HG02943 (cell line): Measurements from ENCODE around the gene SMAD3.

Source experiments
- ATAC-seq: cut with Tn5 transposase; IDR thresholded peaks from one replicate; pipeline ENCODE4 v1.9.1; 2021; ENCODE audit warnings: mild to moderate bottlenecking, low read depth, moderate library complexity; ENCODE audit not compliant: unreplicated experiment

The SMAD3 gene

DNA sequence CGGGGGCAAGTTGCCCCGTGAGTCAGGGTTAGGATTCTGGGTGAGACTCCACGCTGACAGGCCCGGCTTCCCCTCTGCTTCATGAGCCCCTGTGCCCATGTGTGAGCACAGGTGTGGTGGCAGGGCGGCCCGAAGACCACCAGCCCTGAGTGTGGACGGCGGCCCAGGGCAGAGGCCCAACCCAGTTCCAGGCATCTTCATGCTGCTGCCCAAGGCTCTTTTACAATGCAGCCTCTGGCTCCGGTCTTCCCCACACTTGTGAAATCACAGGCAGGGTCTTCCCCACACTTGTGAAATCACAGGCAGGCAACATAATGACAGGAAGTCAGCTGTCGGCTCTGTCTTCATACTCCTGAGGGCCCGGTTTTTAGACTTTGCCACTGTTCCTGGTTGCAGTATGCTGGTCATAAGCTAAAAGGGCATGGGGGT lies 110.3 kb downstream of the SMAD3 start:
- ATAC-seq, result no peak

DNA sequence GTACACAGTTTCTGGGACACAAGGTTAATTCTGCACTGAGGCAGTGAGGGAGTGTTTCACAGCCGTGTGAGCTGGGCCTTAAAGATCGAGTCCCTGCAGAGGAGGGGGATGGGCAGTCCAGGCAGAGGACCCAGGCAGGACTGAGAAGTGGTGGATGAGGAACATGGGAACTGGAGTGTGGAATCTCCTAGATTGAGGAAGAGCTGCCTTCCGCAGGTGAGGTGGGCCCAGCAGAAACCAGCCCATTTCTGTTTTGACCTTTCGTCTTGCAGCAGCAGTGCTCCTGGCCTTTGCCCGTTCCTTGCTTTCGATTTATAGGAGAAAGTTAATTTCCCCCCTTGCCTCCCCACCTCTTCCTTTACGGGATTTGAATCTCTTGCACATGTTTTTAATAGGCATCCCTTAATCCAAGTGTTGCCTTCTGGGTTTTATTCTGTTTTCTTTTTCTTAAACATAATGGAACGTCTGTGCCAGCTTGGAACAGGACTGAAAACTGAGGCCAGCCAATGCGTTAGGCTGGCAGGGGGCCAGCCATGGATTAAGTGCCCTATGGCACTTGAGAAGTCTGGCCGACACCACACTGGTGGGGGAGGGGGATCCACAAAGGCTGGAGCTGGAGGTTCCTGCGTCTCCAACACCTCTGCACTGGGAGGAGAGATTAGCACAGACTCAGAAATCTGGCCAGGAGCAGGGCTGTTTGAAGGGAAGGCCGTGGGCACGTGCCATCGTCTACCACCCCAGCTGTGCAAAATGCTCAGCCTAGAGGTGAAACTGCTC lies 111.0 kb downstream of the SMAD3 start:
- no peak for ATAC-seq

DNA sequence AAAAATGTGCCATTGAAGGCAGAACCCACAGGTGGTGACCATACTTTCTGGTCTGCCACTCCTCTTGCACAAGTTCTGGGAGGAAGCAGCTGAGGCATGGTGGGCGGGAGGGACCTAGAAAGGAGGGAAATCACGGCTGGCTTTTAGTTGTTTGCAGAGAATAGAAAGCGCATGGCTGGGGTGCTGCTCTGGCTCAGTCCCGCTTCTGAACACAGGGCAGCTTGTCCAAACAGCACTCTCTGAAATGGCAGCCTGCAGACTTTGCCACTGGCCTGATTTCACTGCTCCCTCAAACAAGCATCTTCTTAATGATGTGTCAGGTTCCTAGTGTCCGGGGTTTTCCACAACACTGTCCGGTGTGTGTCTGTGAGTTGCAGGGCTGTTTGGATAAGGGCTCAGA lies 112.3 kb downstream of the SMAD3 start:
- ATAC-seq, result no peak

DNA sequence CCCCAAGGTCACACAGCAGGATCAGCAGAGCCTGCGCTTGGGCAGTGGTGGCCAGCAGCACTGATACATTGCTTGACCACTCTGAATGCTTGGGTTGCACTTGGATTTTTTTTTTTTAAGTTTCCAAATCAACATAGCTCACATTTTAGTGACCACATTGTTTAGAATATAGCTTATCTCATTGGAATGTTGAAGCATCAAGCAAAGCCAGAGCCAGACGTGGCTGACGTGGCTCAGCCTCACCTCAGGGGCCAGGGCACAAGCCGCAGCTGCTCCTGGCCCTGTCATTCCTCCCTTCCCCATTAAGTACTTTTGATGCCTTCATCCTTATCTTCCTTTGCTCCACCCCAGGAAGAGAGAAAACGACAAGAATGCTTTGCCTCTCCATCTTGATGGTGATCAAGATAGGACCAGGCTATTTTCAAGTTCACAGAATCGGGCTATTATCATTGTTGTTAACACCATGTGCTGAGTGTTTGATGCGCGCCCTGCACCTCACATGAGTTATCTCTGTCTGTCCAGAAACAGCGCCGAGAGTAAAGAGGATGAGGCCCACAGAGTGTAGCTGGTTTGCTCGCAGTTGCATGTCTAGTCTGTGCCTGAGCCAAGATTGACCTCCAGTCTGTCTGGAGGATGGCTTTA lies 113.3 kb downstream of the SMAD3 start:
- ATAC-seq, result no peak

DNA sequence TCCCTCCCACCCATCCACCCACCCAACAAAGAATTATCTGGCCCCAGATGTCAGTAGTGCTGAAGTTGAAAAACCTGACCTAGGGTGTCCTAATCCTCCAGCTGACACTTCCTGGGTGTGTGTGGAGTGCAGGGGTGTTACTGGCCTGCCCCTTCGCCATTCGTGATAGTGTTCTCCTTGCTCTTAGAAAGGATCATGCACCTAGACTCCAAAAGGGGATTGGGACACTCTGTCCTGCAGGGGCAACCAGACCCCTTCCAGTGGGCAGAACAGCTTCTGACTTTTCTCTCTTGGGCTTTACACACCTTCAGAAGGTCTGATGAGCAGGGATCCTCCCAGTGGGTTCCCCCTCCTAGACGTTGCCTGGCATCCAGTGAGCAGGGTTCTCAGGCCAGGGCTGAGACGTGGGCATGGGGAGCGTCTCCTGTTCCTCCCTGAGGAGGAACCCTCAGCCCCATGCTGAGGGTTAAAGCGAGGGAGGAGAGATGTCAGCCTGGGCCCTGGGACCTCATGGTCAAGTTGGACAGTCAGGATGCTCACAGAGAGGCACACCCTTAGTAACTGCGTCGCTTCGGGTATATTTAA lies 114.1 kb downstream of the SMAD3 start:
- ATAC-seq, result no peak

DNA sequence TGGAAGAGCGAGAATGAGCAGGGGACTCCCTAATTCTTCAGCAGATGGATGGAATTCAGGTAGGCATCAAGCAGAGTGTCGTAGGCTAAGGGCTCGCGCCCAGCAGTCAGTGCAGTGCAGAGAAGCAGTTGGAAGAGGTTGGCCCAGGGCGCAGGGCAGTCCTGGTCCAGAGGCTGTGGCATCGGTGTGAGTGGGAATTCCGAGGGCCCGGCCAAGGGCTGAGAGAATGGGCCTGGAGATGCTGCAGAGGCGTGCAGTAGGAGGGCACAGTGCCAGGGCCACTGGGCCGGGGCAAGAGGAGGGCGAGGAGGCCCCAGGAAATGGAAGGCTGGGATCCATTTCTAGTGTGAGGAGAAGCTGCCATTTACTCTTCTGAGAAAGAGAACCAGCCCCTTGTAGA lies 114.6 kb downstream of the SMAD3 start:
- ATAC-seq, result no peak

DNA sequence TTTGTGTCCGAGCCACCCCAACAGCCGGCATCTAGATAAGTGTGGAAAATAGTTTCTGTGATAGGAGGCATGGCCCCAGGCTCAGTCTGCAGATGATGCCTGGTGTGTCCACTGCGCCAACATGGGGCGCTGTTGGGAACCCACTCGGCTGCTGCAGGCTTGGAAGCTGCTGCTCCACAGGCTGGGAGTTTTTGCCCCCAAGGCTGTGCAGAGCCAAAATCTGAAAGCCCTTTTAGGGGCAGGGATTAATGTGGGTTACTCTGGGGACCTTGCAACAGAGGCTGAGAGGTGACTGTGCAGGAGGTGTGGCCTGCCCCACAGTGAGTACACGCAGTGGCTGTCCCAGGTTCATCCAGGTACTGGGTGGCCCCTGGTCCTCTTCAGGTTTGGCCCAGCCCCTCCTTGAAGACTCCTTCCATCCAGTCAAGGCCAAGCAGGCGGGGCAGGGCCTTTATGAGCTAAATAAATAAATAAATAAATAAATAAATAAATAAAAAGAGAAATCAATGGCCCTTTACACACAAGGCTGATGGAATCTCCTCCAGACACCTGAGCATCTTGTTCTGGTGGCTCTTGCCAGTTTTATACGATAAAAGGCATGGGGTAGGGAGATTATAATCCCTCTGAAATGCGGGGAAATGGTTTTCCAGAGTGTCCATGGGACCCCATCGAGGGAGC lies 115.3 kb downstream of the SMAD3 start:
- ATAC-seq, result no peak

DNA sequence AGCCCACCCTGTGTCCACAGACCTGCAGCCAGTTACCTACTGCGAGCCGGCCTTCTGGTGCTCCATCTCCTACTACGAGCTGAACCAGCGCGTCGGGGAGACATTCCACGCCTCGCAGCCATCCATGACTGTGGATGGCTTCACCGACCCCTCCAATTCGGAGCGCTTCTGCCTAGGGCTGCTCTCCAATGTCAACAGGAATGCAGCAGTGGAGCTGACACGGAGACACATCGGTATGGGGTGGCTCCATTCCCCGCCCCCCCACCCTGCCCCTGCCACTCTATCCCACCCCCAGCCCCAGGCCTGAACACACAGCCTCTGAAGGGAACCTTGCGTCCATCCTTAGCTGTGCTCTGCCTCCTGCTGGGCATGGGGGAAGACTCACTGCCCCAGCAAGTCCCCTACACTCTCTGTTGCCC lies 115.8 kb downstream of the SMAD3 start:
- ATAC-seq, result no peak

DNA sequence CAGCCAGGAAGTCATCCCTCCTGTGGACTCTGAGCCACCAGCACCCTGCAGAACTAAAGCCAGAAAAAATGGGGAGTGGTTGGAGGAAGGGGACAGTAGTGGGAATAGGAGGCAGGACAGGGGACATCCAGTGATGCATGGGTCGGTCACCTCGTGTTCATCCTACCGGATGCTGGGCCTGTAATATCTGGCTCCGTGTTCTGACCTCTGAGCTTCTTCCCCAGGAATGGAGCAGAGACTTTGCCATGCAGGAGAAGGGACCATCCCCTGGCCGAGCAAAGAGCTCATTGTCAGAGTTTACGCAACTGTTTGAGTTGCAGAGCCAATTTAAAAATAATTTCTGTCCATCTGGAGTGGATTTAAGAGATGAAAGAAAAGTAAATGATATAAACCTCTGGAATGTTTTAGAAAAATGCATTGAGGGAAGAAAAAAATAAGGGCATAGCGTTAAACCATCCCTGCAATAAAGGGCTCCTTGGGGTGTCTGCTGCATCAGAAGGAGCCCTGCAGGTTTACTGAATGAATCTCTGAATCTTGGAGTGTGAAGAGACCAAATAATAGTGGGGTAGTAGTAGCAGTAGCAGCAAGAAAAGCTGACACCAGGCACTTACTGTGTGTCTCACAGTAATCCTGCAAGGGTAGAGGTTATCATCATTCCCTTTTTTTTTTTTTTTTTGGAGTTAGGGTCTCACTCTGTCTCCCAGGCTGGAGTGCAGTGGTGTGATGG lies 118.2 kb downstream of the SMAD3 start:
- no peak for ATAC-seq

DNA sequence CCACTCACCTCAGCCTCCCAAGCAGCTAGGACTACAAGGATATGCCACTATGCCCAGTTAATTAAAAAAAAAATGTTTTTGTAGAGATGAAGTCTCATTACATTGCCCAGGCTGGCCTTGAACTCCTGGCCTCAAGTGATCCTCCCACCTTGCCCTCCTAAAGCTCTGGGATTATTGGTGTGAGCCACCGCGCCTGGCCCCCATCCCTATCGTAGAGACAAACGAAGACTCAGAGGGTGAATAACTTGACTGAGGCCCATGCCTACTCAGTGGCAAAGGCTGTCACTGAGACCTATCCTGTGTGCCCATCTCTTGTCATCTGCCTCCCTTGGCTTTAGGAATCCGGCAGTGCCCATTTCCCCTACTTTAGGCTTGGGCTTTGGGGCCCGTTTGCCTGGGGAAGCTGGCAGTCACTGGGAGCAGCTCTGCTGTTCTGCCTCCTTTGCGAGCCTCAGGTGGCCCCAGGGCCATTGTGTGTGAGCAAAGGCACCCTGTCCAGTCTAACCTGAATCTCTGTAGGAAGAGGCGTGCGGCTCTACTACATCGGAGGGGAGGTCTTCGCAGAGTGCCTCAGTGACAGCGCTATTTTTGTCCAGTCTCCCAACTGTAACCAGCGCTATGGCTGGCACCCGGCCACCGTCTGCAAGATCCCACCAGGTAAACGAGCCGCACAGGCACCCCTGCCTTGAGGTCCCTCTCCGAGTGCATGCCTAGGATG lies 119.0 kb downstream of the SMAD3 start:
- no peak for ATAC-seq

DNA sequence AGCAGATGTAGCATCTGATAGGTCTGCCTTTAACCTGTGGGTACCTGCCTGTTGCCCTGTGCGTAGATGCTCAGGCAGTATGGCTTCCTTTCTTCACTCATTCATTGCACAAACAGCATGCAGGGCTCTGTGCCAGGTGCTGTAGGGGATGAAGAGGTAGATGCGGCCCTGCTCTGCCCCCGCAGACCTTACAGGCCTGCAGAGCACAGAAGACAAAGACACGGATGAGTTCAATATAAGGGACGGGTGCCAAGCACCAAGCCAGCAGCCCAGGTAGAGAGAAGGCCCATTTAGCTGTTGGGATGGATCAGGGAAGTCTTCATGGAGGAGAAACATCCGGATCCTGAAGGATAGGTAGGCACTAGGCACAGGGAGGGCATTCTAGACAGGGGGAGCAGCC lies 119.6 kb downstream of the SMAD3 start:
- no peak for ATAC-seq

DNA sequence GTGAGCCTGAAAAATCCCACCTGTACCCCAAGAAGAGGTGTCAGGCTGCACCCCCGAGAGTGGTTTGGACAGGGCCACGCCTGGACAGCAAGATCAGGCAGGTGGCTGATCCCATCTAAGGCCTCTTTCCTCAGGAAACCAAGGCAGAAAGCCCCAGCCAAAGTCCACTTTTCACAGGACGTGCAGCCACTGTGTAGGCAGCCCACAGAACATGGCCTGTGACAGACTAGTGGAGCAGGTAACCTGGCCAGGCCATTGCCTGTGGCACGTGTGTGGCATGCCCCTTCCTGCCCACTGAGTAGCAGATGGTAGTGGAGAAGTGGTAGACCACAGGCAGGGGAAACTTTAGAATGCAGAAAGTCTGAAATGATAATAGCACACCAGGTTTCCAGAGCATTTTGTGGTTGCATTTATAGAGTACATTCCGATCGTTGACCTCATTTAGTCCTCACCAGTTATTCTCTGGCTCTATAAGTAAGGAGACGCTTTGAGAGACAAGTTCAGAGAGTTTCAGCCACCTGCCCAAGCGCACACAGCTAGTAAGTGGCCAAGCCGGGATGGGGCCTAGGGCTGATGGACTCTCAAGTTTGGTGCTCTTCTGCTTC lies 120.3 kb downstream of the SMAD3 start:
- no peak for ATAC-seq

DNA sequence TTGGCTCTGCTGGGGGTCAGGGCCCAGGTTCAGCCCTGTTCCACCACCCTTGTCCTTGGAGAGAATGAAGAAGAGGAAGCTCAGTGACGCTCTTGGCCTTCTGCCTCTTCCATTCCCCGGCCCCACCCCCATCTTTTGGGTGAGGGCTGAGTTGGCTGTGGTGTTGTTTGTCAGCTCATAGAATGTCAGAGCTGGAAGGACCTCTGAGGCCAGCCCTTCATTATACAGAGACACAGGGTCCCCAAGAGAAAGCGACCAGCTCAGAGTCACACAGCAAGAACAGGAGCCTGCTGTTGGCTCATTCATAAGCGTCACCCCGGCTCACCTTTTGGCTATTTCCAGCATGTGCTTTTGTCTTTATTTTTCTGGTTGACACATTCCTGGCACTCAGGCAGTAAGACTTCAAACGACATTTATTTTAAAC lies 120.8 kb downstream of the SMAD3 start:
- no peak for ATAC-seq

DNA sequence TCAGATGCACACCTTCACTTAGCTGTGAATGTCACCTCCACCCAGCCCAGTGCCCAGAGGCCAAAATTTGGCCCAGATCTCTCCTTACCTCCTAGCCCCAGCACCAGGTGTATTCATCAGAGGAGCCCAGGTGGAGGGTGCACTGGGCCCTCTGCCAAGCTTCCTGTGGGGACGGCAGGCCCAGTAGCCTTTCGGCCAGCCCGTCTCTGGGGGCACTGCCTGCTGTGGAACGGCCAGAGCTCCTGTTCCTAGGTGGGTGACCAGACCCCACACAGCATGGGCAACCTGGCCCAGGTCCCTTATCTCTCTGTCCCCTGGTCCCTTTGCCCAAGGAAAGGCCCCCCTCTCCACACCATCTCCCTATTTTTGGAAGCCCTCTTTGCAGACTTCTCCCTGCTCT lies 121.3 kb downstream of the SMAD3 start:
- ATAC-seq, result no peak

DNA sequence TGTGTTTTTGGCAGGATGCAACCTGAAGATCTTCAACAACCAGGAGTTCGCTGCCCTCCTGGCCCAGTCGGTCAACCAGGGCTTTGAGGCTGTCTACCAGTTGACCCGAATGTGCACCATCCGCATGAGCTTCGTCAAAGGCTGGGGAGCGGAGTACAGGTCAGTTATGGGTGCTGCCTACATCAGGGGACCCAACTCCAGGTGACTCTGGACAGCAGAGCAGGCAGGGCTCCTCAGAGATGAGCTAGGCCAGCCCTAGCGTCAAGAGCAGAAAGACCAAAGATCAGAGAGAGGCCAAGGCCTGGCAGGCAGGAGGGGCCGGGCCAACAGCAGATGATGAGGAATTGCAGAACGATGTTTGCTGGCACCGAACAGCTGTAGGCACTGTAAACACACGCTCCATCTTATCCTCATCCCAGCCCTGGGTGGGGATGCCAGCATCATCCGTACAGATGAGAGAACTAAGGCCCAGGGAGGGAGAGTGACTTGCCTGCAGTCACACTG lies 122.0 kb downstream of the SMAD3 start:
- ATAC-seq, result no peak

DNA sequence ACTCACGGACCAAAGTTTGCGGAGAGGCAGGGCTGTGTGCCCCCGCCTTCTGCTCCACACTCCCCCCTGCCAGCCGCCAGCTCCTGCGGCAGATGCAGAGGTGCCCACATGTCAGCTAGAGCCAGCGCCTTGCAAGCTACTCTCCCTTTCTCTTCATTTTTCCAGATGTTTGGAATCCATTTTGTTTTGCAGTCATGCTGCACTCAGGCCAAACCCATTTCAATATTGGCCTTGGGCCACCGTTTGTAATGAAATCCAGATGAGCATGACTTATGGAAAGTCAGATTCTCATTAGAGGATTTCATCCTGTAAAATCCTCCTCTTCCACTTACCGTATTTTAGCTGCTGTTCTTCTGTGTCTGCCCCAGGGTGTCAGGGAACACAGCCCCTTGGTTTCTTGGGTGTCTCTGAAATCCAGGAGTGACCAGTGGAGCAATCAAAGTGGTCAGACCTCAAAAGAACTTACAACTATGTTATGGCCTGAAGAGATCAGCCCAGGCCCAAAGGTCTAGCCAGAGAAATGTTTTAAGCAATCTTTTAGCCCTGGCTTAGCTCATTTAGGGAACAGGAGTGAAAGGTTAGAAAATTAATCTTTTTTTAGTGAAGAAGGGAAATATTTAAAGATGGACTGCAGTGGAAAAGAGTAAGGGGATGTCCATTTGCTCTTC lies 123.3 kb downstream of the SMAD3 start:
- no peak for ATAC-seq

DNA sequence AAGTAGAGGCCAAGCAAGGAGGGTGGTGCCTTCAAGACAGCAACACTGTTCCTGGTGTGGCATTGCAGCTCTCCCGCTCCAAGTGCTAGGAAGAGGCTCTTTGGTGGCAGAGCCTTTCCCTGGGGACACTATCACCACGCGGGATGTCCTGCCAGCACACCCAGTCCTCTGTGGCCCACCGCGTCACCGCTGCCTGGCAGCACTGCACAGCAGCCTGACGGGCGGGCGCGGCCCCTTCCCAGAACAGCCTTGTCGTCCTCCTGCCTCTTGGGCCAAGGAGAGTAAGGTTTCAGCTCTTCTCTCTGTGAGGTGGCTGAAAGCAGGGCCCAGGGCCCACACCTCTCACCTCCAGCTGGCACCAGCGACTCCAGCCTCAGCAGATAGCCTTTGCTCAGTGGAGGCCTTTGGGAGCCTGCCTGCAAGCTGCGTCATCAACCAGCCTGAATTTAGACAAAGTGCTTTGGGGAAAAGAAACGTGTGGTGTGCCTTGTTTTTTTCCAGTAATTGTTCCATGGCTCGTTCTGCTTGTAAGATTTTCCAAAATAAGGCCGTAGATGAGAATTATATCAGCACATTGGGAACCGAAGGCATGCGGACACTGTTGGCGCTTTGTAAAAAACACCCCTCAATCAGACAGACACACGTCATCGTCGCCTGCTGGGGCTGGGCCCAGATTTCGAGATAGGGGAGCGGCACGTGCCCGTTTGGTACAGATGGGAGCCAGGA lies 124.1 kb downstream of the SMAD3 start:
- no peak for ATAC-seq

DNA sequence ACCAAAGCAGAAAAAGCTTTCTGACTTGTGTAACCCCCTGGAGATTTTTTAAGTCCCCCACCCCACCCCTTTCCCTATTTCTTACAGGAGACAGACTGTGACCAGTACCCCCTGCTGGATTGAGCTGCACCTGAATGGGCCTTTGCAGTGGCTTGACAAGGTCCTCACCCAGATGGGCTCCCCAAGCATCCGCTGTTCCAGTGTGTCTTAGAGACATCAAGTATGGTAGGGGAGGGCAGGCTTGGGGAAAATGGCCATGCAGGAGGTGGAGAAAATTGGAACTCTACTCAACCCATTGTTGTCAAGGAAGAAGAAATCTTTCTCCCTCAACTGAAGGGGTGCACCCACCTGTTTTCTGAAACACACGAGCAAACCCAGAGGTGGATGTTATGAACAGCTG lies 124.9 kb downstream of the SMAD3 start:
- no peak for ATAC-seq
